DOHH2 (cell line): Measurements from ENCODE around the gene MBOAT1.

ENCODE experiments used
- EZH2phosphoT487 ChIP-seq: fragments of 200-600 bp; sonication (generic); IDR thresholded peaks from 2 replicates; pipeline ENCODE4 v1.6.1; 2017; ENCODE audit warnings: borderline replicate concordance, mild to moderate bottlenecking, antibody characterized with exemption, low read length, moderate library complexity, mixed read lengths
- TF ChIP-seq, protein P1 (sequence below): fragments of 200-600 bp; sonication (generic); IDR thresholded peaks from one replicate; pipeline ENCODE4 v1.5.1; 2014; ENCODE audit warnings: antibody characterized with exemption, mild to moderate bottlenecking, low read depth, low read length; ENCODE audit not compliant: poor library complexity, severe bottlenecking

GRCh38 chr6:20170455-20171148 is 41.7 kb downstream of the MBOAT1 start:
- TF ChIP-seq, protein P1, sequence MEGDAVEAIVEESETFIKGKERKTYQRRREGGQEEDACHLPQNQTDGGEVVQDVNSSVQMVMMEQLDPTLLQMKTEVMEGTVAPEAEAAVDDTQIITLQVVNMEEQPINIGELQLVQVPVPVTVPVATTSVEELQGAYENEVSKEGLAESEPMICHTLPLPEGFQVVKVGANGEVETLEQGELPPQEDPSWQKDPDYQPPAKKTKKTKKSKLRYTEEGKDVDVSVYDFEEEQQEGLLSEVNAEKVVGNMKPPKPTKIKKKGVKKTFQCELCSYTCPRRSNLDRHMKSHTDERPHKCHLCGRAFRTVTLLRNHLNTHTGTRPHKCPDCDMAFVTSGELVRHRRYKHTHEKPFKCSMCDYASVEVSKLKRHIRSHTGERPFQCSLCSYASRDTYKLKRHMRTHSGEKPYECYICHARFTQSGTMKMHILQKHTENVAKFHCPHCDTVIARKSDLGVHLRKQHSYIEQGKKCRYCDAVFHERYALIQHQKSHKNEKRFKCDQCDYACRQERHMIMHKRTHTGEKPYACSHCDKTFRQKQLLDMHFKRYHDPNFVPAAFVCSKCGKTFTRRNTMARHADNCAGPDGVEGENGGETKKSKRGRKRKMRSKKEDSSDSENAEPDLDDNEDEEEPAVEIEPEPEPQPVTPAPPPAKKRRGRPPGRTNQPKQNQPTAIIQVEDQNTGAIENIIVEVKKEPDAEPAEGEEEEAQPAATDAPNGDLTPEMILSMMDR = no peak
- TF ChIP-seq EZH2phosphoT487 = no peak
